KMS-11 (cell line): Measurements from ENCODE around the gene NR1H2.

Experiments
- H2AFZ ChIP-seq: fragments of 200-600 bp; sonication (generic); 2 replicates; pipeline ENCODE4 v1.6.1; 2016; ENCODE audit warnings: antibody characterized with exemption, mixed run types, low read depth
- H3K27ac ChIP-seq: fragments of 200-600 bp; sonication (generic); 2 replicates; pipeline ENCODE4 v1.6.1; 2016; ENCODE audit warnings: mild to moderate bottlenecking, mixed run types
- H3K27me3 ChIP-seq: fragments of 200-600 bp; sonication (generic); 2 replicates; pipeline ENCODE4 v1.6.1; 2017; ENCODE audit warnings: mild to moderate bottlenecking, low read depth, mixed run types, moderate library complexity; ENCODE audit not compliant: insufficient read depth
- H3K36me3 ChIP-seq: fragments of 200-600 bp; sonication (generic); 2 replicates; pipeline ENCODE4 v1.6.1; 2017; ENCODE audit warnings: mild to moderate bottlenecking, mixed run types; ENCODE audit not compliant: insufficient read depth
- H3K4me1 ChIP-seq: fragments of 200-600 bp; sonication (generic); 2 replicates; pipeline ENCODE4 v1.6.1; 2016; ENCODE audit warnings: mild to moderate bottlenecking, low read depth, mixed run types; ENCODE audit not compliant: poor library complexity, severe bottlenecking
- H3K4me2 ChIP-seq: fragments of 200-600 bp; sonication (generic); 2 replicates; pipeline ENCODE4 v1.7.0; 2016; ENCODE audit warnings: mild to moderate bottlenecking, mixed run types
- H3K4me3 ChIP-seq: fragments of 200-600 bp; sonication (generic); IDR thresholded peaks from 2 replicates; pipeline ENCODE4 v1.6.1; 2017; ENCODE audit warnings: low read depth, low read length, mixed read lengths; ENCODE audit not compliant: insufficient read depth
- H3K79me2 ChIP-seq: fragments of 200-600 bp; sonication (generic); 2 replicates; pipeline ENCODE4 v1.6.1; 2016; ENCODE audit warnings: low read depth, mixed run types; ENCODE audit not compliant: insufficient read depth
- H3K9ac ChIP-seq: fragments of 200-600 bp; sonication (generic); 2 replicates; pipeline ENCODE4 v1.6.1; 2016; ENCODE audit warnings: mild to moderate bottlenecking, mixed run types
- H4K20me1 ChIP-seq: fragments of 200-600 bp; sonication (generic); 2 replicates; pipeline ENCODE4 v1.6.1; 2016; ENCODE audit warnings: mild to moderate bottlenecking, mixed run types; ENCODE audit not compliant: insufficient read depth
- CTCF ChIP-seq: fragments of 200-600 bp; sonication (generic); conservative IDR thresholded peaks from 2 replicates; pipeline ENCODE4 v1.6.1; 2017; ENCODE audit warnings: low read depth, mild to moderate bottlenecking, antibody characterized with exemption, low read length, moderate library complexity, mixed read lengths

The NR1H2 gene

GRCh38 chr19:50419022-50419579, 42.8 kb downstream of the NR1H2 start:
- peak overlapping the region; percentile 76; the same call in 1 of the 2 replicates for H2AFZ ChIP-seq
- H4K20me1 ChIP-seq = no peaks in the 10 kb centered on the region
- H3K36me3 ChIP-seq = no peaks in the 10 kb centered on the region
- no peak overlapping the region for H3K4me3 ChIP-seq
- no peaks in the 10 kb centered on the region for H3K79me2 ChIP-seq
- H3K27me3 ChIP-seq = no peaks in the 10 kb centered on the region
- H3K9ac ChIP-seq = peak overlapping the region; percentile 43; the same call in 1 of the 2 replicates
- H3K4me2 ChIP-seq = peak overlapping the region; percentile 96
- no peak for TF ChIP-seq CTCF
- H3K27ac ChIP-seq = no peak overlapping the region
- H3K4me1 ChIP-seq = peaks cover 23% of the 10 kb centered on the region

- Histone ChIP-seq H3K27ac (no peak overlapping the region), H3K4me2 (peak overlapping the region; percentile 96), H2AFZ (peak overlapping the region; percentile 76; the same call in 1 of the 2 replicates), H3K9ac (no peak overlapping the region; the same call in 1 of the 2 replicates), H3K36me3 (no peaks in the 10 kb centered on the region), H3K4me1 (peaks cover 23% of the 10 kb centered on the region), H4K20me1 (no peaks in the 10 kb centered on the region), H3K79me2 (no peaks in the 10 kb centered on the region), H3K4me3 (no peak overlapping the region), H3K27me3 (no peaks in the 10 kb centered on the region)
- no peak for TF ChIP-seq CTCF
These were observed 43.4 kb downstream of the NR1H2 start for GRCh38 chr19:50419580-50420035.

GRCh38 chr19:50420127-50420526, 43.9 kb downstream of the NR1H2 start:
- no peaks in the 10 kb centered on the region for H4K20me1 ChIP-seq
- no peak overlapping the region for H2AFZ ChIP-seq
- no peak overlapping the region for H3K9ac ChIP-seq
- H3K4me3 ChIP-seq = no peak overlapping the region
- H3K4me2 ChIP-seq = peak overlapping the region; percentile 96; the same call in 1 of the 2 replicates
- H3K27ac ChIP-seq = no peak overlapping the region
- no peaks in the 10 kb centered on the region for H3K27me3 ChIP-seq
- H3K79me2 ChIP-seq = no peaks in the 10 kb centered on the region
- no peak for TF ChIP-seq CTCF
- no peaks in the 10 kb centered on the region for H3K36me3 ChIP-seq
- H3K4me1 ChIP-seq = peaks cover 23% of the 10 kb centered on the region

- Histone ChIP-seq H3K79me2 (no peaks in the 10 kb centered on the region), H3K9ac (no peak overlapping the region), H3K27me3 (no peaks in the 10 kb centered on the region), H3K27ac (no peak overlapping the region), H3K4me3 (no peak overlapping the region), H3K4me2 (no peak overlapping the region), H3K4me1 (peaks cover 23% of the 10 kb centered on the region), H2AFZ (no peak overlapping the region), H3K36me3 (no peaks in the 10 kb centered on the region), H4K20me1 (no peaks in the 10 kb centered on the region)
- TF ChIP-seq CTCF = no peak
These were observed 44.6 kb downstream of the NR1H2 start for GRCh38 chr19:50420808-50421207.
